T-helper 17 cell (primary cell): Measurements from ENCODE around the gene MYO1D. TPM values are rescaled to one million over a fixed set of nuclear protein-coding genes. Genes with fewer than 3 reads are reported as not detected.

ENCODE experiments used
- ATAC-seq: fragments of 150-1000 bp; cut with Tn5 transposase; 2 replicates; pipeline ENCODE4 v1.10.0; 2021; ENCODE audit warnings: mild to moderate bottlenecking, moderate library complexity
- DNase-seq, 3 donors: peaks; one replicate each; pipeline versions ENCODE4 v3.0.0 to v3.0.0-alpha.2; 2020 to 2021
- H3K9me3 ChIP-seq: one replicate; pipeline ENCODE4 v1.7.0; 2013; ENCODE audit warnings: low read length, mild to moderate bottlenecking; ENCODE audit not compliant: control insufficient read depth, poor library complexity, severe bottlenecking
- H3K27ac Mint-ChIP-seq: one replicate; pipeline ENCODE4 v1.8.0; 2022; ENCODE audit warnings: mild to moderate bottlenecking, moderate library complexity, mixed read lengths
- H3K27me3 Mint-ChIP-seq: one replicate; pipeline ENCODE4 v1.8.0; 2022; ENCODE audit warnings: mixed read lengths
- H3K36me3 Mint-ChIP-seq: one replicate; pipeline ENCODE4 v1.8.0; 2022; ENCODE audit warnings: low read depth, mixed read lengths
- H3K4me1 Mint-ChIP-seq: one replicate; pipeline ENCODE4 v1.8.0; 2022; ENCODE audit warnings: mild to moderate bottlenecking, mixed read lengths
- H3K4me3 Mint-ChIP-seq: one replicate; pipeline ENCODE4 v1.8.0; 2022; ENCODE audit warnings: mild to moderate bottlenecking, moderate library complexity, mixed read lengths
- total RNA-seq, 4 donors: library from RNA in 2 of 4; stranded (reverse) in 2 of 4; gene quantifications; one replicate each; pipeline ENCODE4 v1.2.3 and lab custom pipeline; 2022 to 2026

The MYO1D gene
- total RNA-seq, 2 donors from 2014 or later, result 9.1 to 12.4 TPM

GRCh38 chr17:32488177-32488542, 388.8 kb downstream of the MYO1D start:
- no peak for DNase-seq
- peaks cover 2% of the 10 kb centered on the region for H3K36me3 Mint-ChIP-seq
- no peaks in the 10 kb centered on the region for H3K9me3 ChIP-seq
- peak overlapping the region; percentile 94 for H3K4me3 Mint-ChIP-seq
- no peak for ATAC-seq
- H3K4me1 Mint-ChIP-seq, result peaks cover 47% of the 10 kb centered on the region
- peak overlapping the region; percentile 85 for H3K27ac Mint-ChIP-seq
- H3K27me3 Mint-ChIP-seq, result no peaks in the 10 kb centered on the region

- no peak for ATAC-seq
- H3K4me1 Mint-ChIP-seq, result peaks cover 42% of the 10 kb centered on the region
- peaks cover 2% of the 10 kb centered on the region for H3K36me3 Mint-ChIP-seq
- no peaks in the 10 kb centered on the region for H3K9me3 ChIP-seq
- H3K4me3 Mint-ChIP-seq, result peak overlapping the region; percentile 94
- DNase-seq, result no peak
- H3K27me3 Mint-ChIP-seq, result no peaks in the 10 kb centered on the region
- H3K27ac Mint-ChIP-seq, result peak overlapping the region; percentile 85
Measured at GRCh38 chr17:32487473-32488176, 389.3 kb downstream of the MYO1D start.

GRCh38 chr17:32486701-32487472, 390.0 kb downstream of the MYO1D start, which contains the start of gene CDK5R1:
CDK5R1 (plus strand) TSS chr17:32486993; CDS start chr17:32487621, 628 bp downstream.
- Mint-ChIP-seq H3K4me3 (peak within 1 kb of the TSS; percentile 94), H3K27me3 (no peaks in the 10 kb centered on the region), H3K36me3 (peaks cover 2% of the 10 kb centered on the region), H3K27ac (peak within 1 kb of the TSS; percentile 85), H3K4me1 (peaks cover 37% of the 10 kb centered on the region)
- H3K9me3 ChIP-seq, result no peaks in the 10 kb centered on the region
- ATAC-seq (peak; percentile 79), DNase-seq (peak; percentile 68 to 71 (median 70))

- Mint-ChIP-seq H3K36me3 (peaks cover 6% of the 10 kb centered on the region), H3K27ac (peak overlapping the region; percentile 51), H3K27me3 (no peaks in the 10 kb centered on the region), H3K4me3 (peak overlapping the region; percentile 85), H3K4me1 (peaks cover 35% of the 10 kb centered on the region)
- DNase-seq, result peak; percentile 66 to 74 (median 70)
- peak; percentile 82 for ATAC-seq
- H3K9me3 ChIP-seq, result no peaks in the 10 kb centered on the region
Measured at GRCh38 chr17:32486111-32486700, 390.7 kb downstream of the MYO1D start.

- no peak for ATAC-seq
- Mint-ChIP-seq H3K27me3 (no peaks in the 10 kb centered on the region), H3K4me3 (peak overlapping the region; percentile 85), H3K4me1 (peaks cover 33% of the 10 kb centered on the region), H3K27ac (peak overlapping the region; percentile 51), H3K36me3 (peaks cover 9% of the 10 kb centered on the region)
- DNase-seq, result no peak
- H3K9me3 ChIP-seq, result no peaks in the 10 kb centered on the region
Measured at GRCh38 chr17:32485261-32486110, 391.4 kb downstream of the MYO1D start.

- no peaks in the 10 kb centered on the region for H3K27me3 Mint-ChIP-seq
- no peak overlapping the region for H3K4me3 Mint-ChIP-seq
- ATAC-seq, result no peak
- DNase-seq, result no peak
- peaks cover 29% of the 10 kb centered on the region for H3K4me1 Mint-ChIP-seq
- H3K36me3 Mint-ChIP-seq, result peaks cover 10% of the 10 kb centered on the region
- no peaks in the 10 kb centered on the region for H3K9me3 ChIP-seq
- H3K27ac Mint-ChIP-seq, result peak overlapping the region; percentile 92
Measured at GRCh38 chr17:32484628-32485027, 392.3 kb downstream of the MYO1D start.

GRCh38 chr17:32484041-32484461, 392.9 kb downstream of the MYO1D start:
- no peaks in the 10 kb centered on the region for H3K27me3 Mint-ChIP-seq
- DNase-seq (no peak), ATAC-seq (no peak)
- H3K36me3 Mint-ChIP-seq, result peaks cover 13% of the 10 kb centered on the region
- H3K4me3 Mint-ChIP-seq, result no peak overlapping the region
- peak overlapping the region; percentile 92 for H3K27ac Mint-ChIP-seq
- H3K9me3 ChIP-seq, result no peaks in the 10 kb centered on the region
- peaks cover 25% of the 10 kb centered on the region for H3K4me1 Mint-ChIP-seq

- ATAC-seq (peak; percentile 37), DNase-seq (no peak)
- Mint-ChIP-seq H3K4me3 (peak overlapping the region; percentile 69), H3K4me1 (peaks cover 20% of the 10 kb centered on the region), H3K27me3 (no peaks in the 10 kb centered on the region), H3K36me3 (peaks cover 13% of the 10 kb centered on the region), H3K27ac (peak overlapping the region; percentile 92)
- no peaks in the 10 kb centered on the region for H3K9me3 ChIP-seq
Measured at GRCh38 chr17:32483451-32484019, 393.4 kb downstream of the MYO1D start.

- no peaks in the 10 kb centered on the region for H3K9me3 ChIP-seq
- ATAC-seq (no peak), DNase-seq (no peak)
- H3K27ac Mint-ChIP-seq, result peak overlapping the region; percentile 92
- peaks cover 14% of the 10 kb centered on the region for H3K4me1 Mint-ChIP-seq
- H3K27me3 Mint-ChIP-seq, result no peaks in the 10 kb centered on the region
- peaks cover 11% of the 10 kb centered on the region for H3K36me3 Mint-ChIP-seq
- no peak overlapping the region for H3K4me3 Mint-ChIP-seq
Measured at GRCh38 chr17:32482568-32483320, 394.2 kb downstream of the MYO1D start.

GRCh38 chr17:32481193-32481592, 395.7 kb downstream of the MYO1D start:
- Mint-ChIP-seq H3K27me3 (no peaks in the 10 kb centered on the region), H3K4me3 (no peak overlapping the region), H3K4me1 (peaks cover 11% of the 10 kb centered on the region), H3K36me3 (peaks cover 11% of the 10 kb centered on the region), H3K27ac (peak overlapping the region; percentile 84)
- no peak for ATAC-seq
- no peaks in the 10 kb centered on the region for H3K9me3 ChIP-seq
- DNase-seq, result no peak

GRCh38 chr17:32479074-32479617, 397.8 kb downstream of the MYO1D start:
- DNase-seq (no peak), ATAC-seq (no peak)
- H3K27me3 Mint-ChIP-seq, result no peaks in the 10 kb centered on the region
- H3K4me3 Mint-ChIP-seq, result peak overlapping the region; percentile 45
- peaks cover 11% of the 10 kb centered on the region for H3K4me1 Mint-ChIP-seq
- H3K9me3 ChIP-seq, result no peaks in the 10 kb centered on the region
- H3K36me3 Mint-ChIP-seq, result peaks cover 13% of the 10 kb centered on the region
- no peak overlapping the region for H3K27ac Mint-ChIP-seq

GRCh38 chr17:32477220-32477619, 399.7 kb downstream of the MYO1D start:
- H3K4me3 Mint-ChIP-seq, result no peak overlapping the region
- H3K9me3 ChIP-seq, result no peaks in the 10 kb centered on the region
- no peak overlapping the region for H3K27ac Mint-ChIP-seq
- no peaks in the 10 kb centered on the region for H3K27me3 Mint-ChIP-seq
- H3K4me1 Mint-ChIP-seq, result peaks cover 5% of the 10 kb centered on the region
- no peak for ATAC-seq
- no peak for DNase-seq
- H3K36me3 Mint-ChIP-seq, result peaks cover 13% of the 10 kb centered on the region
